Colonic mucosa (tissue), 4 donors: ENCODE data around the gene TRPT1. TPM values are rescaled to one million over a fixed set of nuclear protein-coding genes. Genes with fewer than 3 reads are reported as not detected.

Source experiments
- DNase-seq: peaks from one replicate; pipeline ENCODE4 v3.0.0-alpha.2; 2020
- H3K27ac ChIP-seq: fragments of 200-600 bp; one replicate; pipeline ENCODE4 v1.8.0; 2021
- H3K27me3 ChIP-seq: fragments of 200-600 bp; one replicate; pipeline ENCODE4 v1.8.0; 2021
- H3K36me3 ChIP-seq: fragments of 200-600 bp; one replicate; pipeline ENCODE4 v1.8.0; 2021
- H3K4me1 ChIP-seq: fragments of 200-600 bp; one replicate; pipeline ENCODE4 v1.8.0; 2021; ENCODE audit warnings: mild to moderate bottlenecking
- H3K4me3 ChIP-seq: fragments of 200-600 bp; one replicate; pipeline ENCODE4 v1.8.0; 2021
- H3K9ac ChIP-seq, 2 donors: one replicate each; pipeline ENCODE4 v1.7.0; 2013; ENCODE audit warnings: control low read depth in 2 of 2, low read depth in 2 of 2, low read length in 2 of 2
- H3K9me3 ChIP-seq: fragments of 200-600 bp; one replicate; pipeline ENCODE4 v1.8.0; 2021
- CTCF ChIP-seq: fragments of 200-600 bp; IDR thresholded peaks from one replicate; pipeline ENCODE4 v1.8.0; 2022; ENCODE audit warnings: antibody characterized with exemption, mild to moderate bottlenecking
- intact Hi-C: fragments of 100-400 bp; cut with DNase I; formaldehyde crosslinking; loops from one replicate; pipeline ENCODE4 v1.14.1; 2022
- total RNA-seq, 2 donors: library from RNA; stranded (reverse); fragmentation: NEBNext Ultra II Directional in 1 of 2; extraction: Animal tissue kit (Norgen Biotek cat#: 25700) in 1 of 2; gene quantifications; one replicate each; pipeline ENCODE4 v1.2.1, GENCODE V29; 2021
- donor health status: healthy.
- donor health status: DM: no; HTN: no; CAD: no.
- donor health status: DM: no; HTN: no; CAD: no.

TRPT1 gene
- total RNA-seq, 2 donors from 2014 or later = 52.3 to 63.6 TPM

GRCh38 chr11:64206457-64207255 is 19.3 kb downstream of the TRPT1 start, which contains the start of gene FERMT3:
Gene FERMT3 (plus strand): TSS chr11:64206721. CDS start chr11:64207365, 644 bp downstream.
- peak; percentile 83 for DNase-seq
- Histone ChIP-seq H3K9ac (peak within 1 kb of the TSS; percentile 76 to 97), H3K36me3 (peaks cover 19% of the 10 kb centered on the region), H3K4me1 (peaks cover 17% of the 10 kb centered on the region), H3K27me3 (no peaks in the 10 kb centered on the region), H3K27ac (peak within 1 kb of the TSS; percentile 85), H3K4me3 (peak within 1 kb of the TSS; percentile 49), H3K9me3 (no peaks in the 10 kb centered on the region)
- intact Hi-C loops = no loop called here
- no peak for TF ChIP-seq CTCF

- no peak overlapping the region for H3K9ac ChIP-seq
- H3K27ac ChIP-seq = peak overlapping the region; percentile 85
- peak; percentile 92 for DNase-seq
- H3K36me3 ChIP-seq = peaks cover 27% of the 10 kb centered on the region
- no peaks in the 10 kb centered on the region for H3K9me3 ChIP-seq
- H3K27me3 ChIP-seq = no peaks in the 10 kb centered on the region
- H3K4me1 ChIP-seq = peaks cover 17% of the 10 kb centered on the region
- no peak overlapping the region for H3K4me3 ChIP-seq
- intact Hi-C loops = loop anchor here (5.0 kb wide), 1 partner anchor 98 kb away; the partner anchor contains the start of gene CATSPERZ
- peak; percentile 74 for TF ChIP-seq CTCF
Measured at GRCh38 chr11:64204464-64204989, 21.5 kb downstream of the TRPT1 start.

- no peak overlapping the region for H3K27ac ChIP-seq
Measured at GRCh38 chr11:64204080-64204440, 21.9 kb downstream of the TRPT1 start.

GRCh38 chr11:64203421-64204079 is 22.4 kb downstream of the TRPT1 start:
- DNase-seq = no peak
- Histone ChIP-seq H3K9ac (no peak overlapping the region), H3K9me3 (no peaks in the 10 kb centered on the region), H3K36me3 (peaks cover 27% of the 10 kb centered on the region), H3K4me3 (no peak overlapping the region), H3K27ac (no peak overlapping the region), H3K27me3 (no peaks in the 10 kb centered on the region), H3K4me1 (peaks cover 17% of the 10 kb centered on the region)
- no peak for TF ChIP-seq CTCF
- intact Hi-C loops = loop anchor here (5.0 kb wide), 1 partner anchor 99 kb away; the partner anchor contains the start of gene CATSPERZ

More at GRCh38 chr11:64204080-64204440, 21.9 kb downstream of the TRPT1 start:
- H3K36me3 ChIP-seq = peaks cover 27% of the 10 kb centered on the region
- no peaks in the 10 kb centered on the region for H3K9me3 ChIP-seq
- intact Hi-C loops = loop anchor here (5.0 kb wide), 1 partner anchor 98 kb away; the partner anchor contains the start of gene CATSPERZ
- DNase-seq = no peak
- H3K9ac ChIP-seq = no peak overlapping the region
- H3K4me1 ChIP-seq = peaks cover 17% of the 10 kb centered on the region
- TF ChIP-seq CTCF = no peak
- H3K27me3 ChIP-seq = no peaks in the 10 kb centered on the region
- no peak overlapping the region for H3K4me3 ChIP-seq

- TF ChIP-seq CTCF = no peak
- Histone ChIP-seq H3K9ac (no peak overlapping the region), H3K9me3 (no peaks in the 10 kb centered on the region), H3K27me3 (no peaks in the 10 kb centered on the region), H3K4me3 (no peak overlapping the region), H3K36me3 (peaks cover 27% of the 10 kb centered on the region), H3K27ac (no peak overlapping the region), H3K4me1 (peaks cover 17% of the 10 kb centered on the region)
- intact Hi-C loops = loop anchor here (5.0 kb wide), 1 partner anchor 99 kb away; the partner anchor contains the start of gene CATSPERZ
- DNase-seq = no peak
Measured at GRCh38 chr11:64202992-64203391, 23.0 kb downstream of the TRPT1 start.
